Stimulated activated CD4-positive, alpha-beta T cell treated with anti-CD3 and anti-CD28 coated beads, TNF-alpha, amount 100 ng/mL, for 1 hour (primary cell): Measurements from ENCODE around the gene PTCH2.

ENCODE experiments used
- DNase-seq, 3 donors: peaks; one replicate each; pipeline ENCODE4 v3.0.0-alpha.2; 2020; ENCODE audit warnings: low read depth in 3 of 3, low spot score in 1 of 3

Gene PTCH2

GRCh38 chr1:44784094-44785028 is 58.7 kb downstream of the PTCH2 start:
- DNase-seq = no peak

DNA sequence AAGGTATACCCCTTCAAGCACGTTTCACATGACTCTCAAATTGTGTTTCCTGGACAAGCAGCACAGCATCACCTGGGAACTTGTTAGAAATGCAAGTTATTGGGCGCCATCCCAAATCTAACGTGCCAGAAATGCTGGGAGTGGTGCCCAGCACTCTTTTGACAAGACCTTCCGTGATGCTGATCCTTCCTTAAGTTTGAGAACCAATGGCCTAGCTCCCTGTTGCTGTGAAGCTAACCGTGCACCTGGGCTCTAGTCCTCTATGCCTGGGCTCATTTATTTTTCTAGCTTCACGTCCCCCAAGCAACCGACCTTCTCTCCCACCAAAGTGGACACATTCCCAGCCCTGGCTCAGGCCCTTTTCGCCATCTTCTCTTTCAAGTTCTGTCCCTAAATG is 59.4 kb downstream of the PTCH2 start:
- DNase-seq = no peak

GRCh38 chr1:44780583-44781121 is 62.4 kb downstream of the PTCH2 start:
- no peak for DNase-seq

DNA sequence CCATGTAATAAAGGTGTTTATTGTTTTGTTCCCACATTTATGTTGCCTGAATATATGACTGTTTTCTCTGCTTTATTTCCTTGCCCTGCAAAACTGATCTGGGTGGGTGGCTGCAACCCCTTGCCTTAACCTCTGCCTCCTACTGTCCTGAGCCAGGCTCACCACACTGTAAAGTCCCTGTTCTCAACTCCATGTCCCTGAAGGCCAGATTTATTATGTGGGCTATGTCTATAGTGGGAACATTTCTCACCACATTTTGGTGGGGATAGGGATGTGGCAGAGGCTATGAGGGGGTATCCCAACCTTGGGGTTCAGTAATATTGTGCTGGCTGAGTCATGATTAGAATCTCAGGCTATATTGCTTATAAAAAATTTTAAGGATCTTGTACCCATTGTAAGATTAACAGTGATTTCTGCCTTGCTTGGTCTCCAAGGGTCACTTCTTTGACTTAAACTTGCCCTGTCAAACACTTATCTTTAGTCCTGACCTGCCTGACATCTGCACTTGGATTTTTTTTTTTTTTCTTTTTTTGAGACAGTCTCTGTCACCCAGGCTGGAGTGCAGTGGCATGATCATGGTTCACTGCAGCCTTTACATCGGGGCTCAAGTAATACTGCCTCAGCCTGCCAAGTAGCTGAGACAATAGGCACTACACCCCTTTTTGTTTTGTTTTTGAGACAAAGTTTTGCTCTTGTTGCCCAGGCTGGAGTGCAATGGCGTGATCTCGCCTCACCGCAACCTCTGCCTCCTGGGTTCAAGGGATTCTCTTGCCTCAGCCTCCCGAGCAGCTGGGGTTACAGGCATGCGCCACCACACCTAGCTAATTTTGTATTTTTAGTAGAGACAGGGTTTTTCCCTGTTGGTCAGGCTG is 64.1 kb downstream of the PTCH2 start:
- DNase-seq = no peak

GRCh38 chr1:44777969-44778635 is 65.0 kb downstream of the PTCH2 start:
- DNase-seq = no peak

- no peak for DNase-seq
Measured at GRCh38 chr1:44777547-44777946, 65.5 kb downstream of the PTCH2 start.

DNA sequence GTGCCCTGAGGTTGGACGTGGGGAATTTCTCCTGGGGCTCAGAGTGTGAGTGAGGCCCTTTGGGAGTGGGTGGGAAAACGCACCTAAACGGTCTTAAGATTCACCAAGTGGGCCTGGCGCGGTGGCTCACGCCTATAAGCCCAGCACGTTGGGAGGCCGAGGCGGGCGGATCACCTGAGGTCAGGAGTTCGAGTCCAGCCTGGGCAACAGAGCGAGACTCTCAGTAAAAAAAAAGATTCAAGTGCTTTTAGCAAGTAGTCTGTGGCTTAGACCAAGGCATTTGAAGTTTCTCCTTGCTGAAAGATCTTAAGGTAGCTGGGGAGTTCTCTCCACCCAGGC is 66.4 kb downstream of the PTCH2 start:
- DNase-seq = no peak

- DNase-seq = peak in 1 of 3 donors; percentile 39
Measured at GRCh38 chr1:44775930-44776729, 66.9 kb downstream of the PTCH2 start.

GRCh38 chr1:44775078-44775929 is 67.7 kb downstream of the PTCH2 start, which contains the start of gene RPS8:
Gene RPS8, plus strand, starts transcription at chr1:44775540. Its CDS starts 57 bp downstream, at chr1:44775597.
- DNase-seq = peak; percentile 74 to 77 (median 76)
